GM20431 (cell line): ENCODE measurements around the gene CDS2.

ENCODE experiments used
- in situ Hi-C: fragments of 300-500 bp; cut with MseI, MboI; formaldehyde crosslinking; loops from one replicate; pipeline ENCODE4 v1.15.0; 2020; ENCODE audit warnings: low sequenced_read_pairs; ENCODE audit not compliant: unreplicated experiment

Gene CDS2

DNA sequence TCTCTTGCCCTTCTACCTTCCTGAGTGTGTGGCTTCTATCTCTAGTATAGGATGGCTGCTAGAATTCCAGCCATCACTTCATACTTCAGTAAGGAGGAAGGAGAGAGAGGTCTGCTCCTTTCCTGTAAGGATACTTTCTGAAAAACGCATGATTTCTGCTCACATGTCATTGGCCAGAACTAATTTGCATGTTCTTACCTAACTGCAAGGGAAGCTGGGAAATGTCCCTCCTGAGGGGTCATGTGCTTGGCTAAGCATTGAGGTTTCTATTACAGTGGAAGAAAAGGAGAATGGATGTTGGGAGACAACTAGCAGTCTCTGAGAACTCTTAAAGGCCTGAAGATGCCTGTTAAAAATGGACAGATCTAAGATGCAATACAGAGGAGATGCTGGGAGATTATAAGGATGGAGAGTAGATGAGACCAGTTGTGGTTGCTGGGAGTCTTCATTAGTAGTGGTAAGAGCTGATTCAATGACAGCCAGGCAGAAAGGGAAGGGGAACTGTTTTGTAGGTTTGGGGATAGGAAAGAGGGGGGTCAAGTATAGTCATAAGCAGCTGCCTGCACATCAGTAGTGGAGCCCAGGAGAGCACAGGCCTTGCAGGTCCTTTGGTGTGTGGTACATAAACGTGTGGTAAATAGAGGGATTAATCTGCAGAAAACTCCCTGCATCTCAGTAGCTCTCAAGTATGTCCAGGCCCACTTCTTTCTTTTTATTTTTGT lies 20.2 kb downstream of the CDS2 start:
- in situ Hi-C loops: no loop called here

DNA sequence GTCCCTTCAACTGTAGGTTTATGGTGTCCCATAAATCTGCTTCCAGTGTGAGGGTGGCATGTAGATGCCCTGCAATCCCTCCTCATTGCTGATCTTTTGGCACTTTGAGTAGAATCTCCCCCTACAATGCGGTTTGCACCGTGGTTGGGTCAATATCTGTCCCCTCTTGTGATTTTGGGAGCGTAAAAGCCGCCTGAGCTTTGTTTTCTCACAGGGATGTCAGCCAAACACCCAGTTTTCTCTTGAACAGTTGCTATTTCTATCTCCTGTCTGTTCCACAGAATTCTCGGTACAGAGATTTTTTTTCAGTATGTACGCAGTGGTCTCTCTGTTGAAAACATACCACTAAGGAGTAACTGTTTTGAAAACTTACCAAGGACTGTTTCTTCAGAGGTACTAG lies 21.8 kb downstream of the CDS2 start:
- in situ Hi-C loops: no loop called here

DNA sequence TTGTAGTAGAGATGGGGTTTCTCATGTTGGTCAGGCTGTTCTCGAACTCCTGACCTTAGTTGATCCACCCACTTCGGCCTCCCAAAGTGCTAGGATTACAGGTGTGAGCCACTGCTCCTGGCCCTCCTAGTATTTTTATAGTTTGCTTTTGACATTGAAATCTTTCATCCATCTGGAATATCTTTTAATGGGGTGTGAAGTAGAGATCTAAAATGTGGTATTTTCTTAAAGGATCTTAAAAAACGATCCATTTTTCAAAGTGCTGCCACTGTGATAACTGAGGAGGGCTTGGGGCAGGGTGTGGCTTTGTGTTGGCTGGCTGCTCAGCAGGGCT lies 23.1 kb downstream of the CDS2 start:
- in situ Hi-C loops: no loop called here

DNA sequence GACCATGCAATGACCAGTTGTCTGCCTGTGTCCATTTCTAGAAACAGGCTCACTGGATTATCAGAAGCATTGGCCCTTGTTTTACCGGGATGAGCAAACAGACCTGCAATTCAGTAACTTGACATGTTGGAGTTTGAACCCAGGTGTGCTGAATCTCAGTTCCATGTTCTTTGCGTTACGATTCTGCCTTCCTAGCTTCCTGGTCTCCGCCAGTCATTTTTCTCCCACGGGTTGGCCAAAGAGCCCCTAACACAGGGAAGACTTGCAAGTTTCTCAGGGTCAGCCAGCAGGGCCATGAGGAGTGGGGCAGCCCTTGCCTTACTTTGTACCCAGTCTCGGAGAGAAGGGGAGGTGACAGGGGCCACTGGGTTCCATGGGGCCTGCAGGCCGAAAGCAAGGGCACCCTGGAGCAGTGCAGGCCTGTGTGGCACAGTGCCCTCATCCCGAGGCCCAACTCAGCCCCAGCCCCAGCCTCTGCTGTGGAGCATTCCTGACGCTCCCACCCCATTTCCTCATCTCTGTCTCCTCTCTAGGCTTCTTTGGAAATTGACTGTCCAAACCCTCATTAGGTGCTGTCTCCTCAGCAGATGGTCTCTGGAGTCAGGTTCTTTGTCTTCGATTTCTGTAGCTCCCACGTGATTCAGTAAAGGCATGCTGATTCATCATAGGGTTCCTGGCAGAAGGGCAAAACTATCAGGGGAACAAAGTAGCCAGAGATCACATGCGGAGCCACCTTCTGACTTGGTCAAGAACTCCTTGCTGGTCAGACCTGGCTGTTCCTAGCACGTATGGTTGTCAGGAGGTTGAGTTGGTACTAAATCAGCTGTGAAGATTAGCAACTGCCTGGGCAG lies 23.6 kb downstream of the CDS2 start:
- in situ Hi-C loops: no loop called here

DNA sequence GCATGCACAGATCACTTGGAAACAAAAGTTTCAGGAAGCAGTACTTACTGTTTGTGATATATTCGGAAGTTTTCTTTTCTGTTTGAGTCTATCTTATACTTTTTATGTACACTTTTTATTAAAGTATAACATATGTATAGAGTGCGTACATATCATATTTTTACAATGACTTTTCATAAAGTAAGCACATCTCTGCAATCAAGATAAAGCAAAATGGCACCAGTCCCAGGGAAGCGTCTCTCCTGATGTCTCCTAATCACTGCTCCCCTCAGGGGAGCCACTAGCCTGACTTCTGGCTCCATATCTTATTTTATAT lies 26.3 kb downstream of the CDS2 start:
- in situ Hi-C loops: no loop called here

DNA sequence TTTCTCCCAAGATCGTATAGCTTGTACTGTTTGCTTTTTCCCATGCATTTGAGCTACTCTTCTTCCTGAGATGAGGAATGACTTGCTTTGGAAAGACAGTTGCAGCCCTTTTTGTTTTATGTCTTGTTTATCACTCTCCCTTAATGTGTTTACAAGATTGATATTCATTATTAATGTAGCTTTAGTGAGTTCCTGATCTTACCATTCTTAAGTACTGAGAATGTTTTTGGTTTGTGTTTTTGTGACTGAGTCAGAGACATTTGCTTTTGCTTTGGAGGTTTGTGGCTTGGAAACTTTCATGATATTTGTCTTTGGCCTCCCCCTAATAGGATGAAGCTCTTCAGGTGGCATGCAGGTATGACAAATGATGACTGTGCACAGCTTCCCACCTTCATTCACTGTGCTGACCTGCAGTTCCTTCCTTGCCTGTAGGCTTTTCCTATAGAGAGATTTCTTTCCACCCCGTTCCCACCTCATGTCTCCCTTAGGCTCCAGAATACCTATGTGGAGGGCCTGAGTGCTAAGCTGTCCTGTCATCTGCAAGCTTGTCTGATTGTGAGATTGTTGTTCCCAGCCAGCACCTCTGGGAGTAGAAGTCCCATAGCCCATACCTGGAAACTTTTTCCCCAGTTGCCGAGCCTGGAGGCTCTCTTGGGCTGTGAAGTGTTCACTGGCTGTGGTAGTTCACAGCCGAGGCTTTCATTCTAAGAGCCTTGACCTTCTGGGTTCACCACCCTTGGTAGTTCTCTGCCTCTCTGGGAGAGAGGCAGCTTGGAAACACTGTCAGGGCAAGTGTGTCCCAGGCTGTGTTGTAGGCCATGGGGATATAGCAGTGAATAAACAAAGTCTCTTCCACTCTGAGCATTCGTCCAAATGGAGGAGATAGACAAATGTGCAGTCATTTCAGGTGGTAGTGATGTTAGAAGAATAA lies 27.1 kb downstream of the CDS2 start:
- in situ Hi-C loops: no loop called here

DNA sequence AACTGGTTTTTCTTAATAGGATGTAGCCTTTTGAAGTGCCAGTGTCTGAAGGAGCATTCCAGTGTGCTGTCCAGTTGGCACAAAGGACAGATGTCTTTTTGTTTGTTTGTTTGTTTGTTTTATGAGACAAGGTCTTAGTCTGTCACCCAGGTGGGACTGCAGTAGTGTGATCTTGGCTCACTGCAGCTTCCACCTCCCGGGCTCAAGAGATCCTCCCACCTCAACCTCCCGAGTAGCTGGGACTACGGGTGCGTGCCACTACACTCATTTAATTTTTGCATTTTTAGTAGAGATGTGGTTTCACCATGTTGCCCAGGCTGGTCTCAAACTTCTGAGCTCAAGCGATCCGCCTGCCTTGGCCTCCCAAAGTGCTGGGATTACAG lies 27.7 kb downstream of the CDS2 start:
- in situ Hi-C loops: no loop called here

DNA sequence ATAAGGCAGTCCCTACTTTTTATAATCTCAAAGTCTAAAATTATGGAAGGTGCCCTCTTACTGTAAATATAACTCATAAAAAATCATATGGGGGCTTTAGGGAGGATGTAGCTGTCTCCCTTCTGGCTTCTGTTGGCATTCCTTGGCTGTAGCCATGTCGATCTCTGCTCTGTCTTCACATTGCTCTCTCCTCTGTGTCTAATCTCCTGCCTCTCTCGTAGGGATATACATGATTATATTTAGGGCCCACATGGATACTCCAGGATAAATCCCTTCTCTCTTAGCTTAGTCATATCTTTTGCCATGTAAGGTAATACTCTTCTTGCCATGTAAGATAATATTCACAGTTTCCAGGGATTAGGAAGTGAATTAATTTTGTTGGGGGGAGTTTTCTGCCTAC lies 28.6 kb downstream of the CDS2 start:
- in situ Hi-C loops: no loop called here

DNA sequence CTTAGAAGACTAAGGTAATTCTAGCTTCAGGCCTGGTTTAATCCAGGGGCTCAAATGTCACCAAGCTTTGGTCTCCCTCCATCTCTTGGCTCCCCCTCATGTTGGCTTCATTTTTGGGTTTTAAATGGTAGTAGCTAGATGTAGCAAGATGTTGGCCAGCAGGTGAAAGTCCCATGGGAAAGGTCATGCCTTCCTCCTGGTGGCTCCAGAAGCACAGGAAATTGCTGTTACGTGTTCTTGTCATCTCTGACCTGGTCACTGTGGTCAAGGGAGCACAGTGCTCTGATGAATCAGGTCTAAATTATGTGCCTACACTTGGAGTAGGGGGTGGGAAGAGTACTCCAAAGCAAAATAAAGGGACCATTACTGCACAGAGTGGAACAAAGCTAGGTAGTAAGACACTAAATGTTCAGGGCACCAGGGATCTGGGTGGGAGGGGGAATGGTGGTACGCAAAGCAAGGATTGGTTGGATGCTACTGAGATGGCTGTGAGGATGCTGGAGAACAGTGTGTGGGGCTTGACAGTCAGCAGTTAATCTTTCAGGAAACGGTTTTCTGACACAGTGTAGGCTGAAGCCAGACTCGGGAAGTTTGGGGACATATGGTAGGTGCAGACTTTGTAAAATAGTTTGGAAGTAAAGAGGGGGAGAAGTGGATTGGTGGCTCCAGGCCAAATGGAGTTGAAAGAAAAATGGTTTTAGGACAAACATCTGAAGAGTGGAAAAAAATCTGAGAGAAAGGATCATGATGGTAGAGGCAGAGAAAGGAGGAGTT lies 30.1 kb downstream of the CDS2 start:
- in situ Hi-C loops: no loop called here

DNA sequence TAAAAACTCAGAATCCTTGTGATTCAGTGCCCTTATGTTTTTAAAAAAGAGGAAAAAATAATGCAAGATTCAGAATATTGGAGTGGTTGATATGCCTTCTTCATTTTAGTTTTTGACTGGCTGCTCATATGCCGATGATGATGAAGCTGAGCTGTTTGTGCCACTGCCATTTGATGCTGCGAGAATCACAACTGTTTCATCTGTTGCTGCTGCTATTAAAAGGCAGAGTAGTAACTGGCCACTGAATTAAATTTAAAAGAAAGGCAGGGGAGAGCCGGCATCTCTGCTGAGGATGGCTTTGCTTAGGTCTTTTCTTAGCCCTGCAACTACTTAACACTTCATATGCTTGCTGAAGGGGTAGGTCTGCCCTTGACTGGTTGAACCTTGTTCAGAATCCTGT lies 33.1 kb downstream of the CDS2 start:
- in situ Hi-C loops: no loop called here

DNA sequence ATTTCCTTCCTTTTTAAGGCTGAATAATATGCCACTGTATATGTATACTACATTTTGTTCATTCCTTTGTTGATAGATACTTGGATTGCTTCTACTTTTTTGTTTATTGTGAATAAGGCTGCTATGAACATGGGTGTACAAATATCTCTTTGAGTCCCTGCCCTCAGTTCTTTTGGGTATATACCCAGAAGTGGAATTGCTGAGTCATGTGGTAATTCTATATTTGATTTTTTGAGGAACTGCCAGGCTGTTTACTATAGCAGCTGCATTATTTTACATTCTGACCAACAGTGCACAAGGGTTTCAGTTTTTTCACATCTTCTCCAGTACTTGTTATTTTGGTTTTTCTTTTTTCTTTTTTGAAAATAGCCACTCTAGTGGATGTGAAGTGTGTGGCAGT lies 34.1 kb downstream of the CDS2 start:
- in situ Hi-C loops: no loop called here

DNA sequence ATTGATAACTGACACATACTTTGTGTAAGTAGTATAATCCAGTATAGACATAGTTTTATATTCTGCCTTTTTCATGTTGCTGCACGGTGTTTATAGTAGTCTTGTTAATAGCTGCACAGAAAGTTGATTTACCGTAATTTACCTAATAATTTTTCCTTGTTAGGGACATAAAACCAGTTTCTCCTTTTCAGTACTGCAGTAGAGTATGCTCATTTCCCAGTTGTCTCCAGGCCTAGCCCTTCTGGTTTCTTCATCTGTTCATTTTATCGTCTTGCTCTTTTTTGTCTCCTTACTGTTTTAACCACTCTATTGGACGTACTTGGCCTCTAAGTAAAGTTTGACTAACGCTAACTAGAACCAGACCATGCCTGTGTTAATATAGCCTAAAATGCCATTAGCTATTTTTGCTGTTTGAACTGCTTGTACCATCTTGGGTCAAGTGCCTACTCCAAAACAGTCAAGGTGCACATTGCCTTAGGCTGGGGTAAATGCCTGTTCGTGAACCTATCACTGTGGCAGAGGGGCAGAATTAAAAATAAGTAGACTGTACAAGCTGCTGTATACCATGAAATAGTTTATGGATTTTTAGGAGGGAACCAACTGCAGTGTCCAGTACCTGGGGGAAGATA lies 34.8 kb downstream of the CDS2 start:
- in situ Hi-C loops: no loop called here

DNA sequence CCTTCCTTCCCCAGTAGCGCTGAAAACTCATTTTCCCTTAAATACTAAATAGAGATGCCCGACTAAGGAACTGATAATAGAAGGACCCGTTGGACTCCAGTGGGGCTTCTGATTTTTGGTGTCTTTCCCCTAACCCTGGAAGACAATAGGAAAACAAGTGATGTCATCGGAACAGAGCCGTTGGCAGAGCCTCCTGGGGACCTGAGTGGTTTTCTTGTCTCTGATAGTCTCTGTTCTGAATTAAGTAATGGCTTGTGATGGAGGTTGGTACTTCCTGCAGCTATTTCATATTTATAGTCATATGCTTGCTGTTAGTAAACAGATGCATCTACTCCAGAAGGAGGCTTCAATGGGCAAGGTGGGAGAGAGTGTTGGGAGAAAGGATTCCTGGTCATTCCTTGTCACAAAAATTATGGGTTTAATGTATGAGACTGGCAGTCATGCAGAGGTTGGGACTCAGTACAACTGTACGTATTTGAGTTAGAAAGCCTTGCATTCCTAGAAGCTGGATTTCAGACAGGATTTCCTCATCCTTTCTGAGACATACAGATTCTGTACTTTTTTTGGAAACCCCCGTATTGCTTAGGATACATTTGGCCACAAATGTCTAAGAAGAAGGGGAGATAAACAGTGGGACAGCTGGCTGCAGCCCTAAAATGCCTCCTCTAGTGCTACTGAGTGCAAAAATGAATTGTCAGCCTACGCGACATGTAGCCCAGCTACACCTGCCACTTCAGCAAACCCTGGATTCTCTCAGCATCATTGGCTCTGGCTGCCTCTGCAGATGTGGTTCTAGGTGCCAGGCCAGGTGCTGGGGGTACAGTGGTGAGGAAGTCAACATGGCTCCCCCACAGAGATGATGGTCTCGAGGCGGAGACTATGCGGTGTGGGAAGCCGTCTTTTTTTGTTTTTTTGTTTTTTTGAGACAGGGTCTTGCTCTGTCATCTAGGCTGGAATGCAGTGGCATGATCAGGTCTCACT lies 38.1 kb downstream of the CDS2 start:
- in situ Hi-C loops: no loop called here

DNA sequence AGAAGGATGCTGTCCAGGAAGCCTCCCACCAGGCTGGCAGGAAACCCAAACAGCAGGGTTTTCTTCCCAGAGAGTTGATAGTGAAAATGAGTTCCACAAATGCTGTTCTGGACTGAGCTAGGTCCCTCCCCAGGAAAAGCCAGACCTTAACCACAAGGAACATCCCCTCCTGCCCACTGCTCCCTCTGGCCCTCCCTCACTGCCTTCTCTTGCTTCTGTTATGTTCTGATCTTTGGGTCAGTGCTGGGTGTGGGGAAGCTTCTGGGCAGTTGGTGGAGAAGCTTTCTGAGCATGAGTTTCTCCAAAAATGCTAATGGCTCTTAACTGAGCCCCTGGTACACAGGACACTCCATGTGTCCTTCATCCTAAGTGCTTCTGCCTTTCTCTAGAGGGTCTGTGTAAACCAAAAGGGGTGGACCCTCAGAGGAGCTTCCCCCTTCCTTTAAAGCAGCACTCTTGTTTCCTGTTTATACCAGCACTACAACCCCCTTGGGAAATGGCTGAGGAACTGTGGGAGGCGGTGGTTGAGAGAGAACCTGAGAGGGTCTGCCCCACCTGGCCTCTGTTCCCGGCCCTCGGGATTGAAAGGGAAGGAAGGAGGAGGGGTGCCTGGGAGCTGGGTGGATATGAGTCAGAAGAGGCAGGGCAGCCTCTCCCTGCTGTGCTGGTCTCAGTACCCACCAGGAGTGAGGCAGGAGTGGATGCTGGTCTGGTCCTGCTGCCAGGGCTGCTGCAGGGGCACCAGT lies 42.0 kb downstream of the CDS2 start:
- in situ Hi-C loops: no loop called here

DNA sequence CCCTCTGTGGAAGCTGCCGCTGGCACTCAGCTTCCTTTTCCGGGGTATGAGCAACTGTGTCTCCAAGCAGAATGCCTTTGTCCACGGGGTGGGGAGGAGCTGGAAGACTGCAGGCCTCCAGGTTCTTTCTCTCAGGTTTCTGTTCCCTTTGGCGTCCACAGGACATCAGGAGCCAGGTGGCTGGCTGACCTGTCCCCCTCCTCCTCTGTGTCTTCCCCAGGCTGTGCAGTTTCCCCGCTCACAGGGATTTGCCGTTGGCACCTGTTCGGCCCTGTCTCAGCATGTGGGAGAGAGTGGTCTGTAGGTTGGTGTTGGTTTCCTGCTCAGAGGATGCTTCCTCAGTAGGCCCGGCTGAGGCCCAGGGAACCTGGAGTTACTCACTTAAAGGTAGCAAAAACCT lies 43.5 kb downstream of the CDS2 start:
- in situ Hi-C loops: no loop called here

DNA sequence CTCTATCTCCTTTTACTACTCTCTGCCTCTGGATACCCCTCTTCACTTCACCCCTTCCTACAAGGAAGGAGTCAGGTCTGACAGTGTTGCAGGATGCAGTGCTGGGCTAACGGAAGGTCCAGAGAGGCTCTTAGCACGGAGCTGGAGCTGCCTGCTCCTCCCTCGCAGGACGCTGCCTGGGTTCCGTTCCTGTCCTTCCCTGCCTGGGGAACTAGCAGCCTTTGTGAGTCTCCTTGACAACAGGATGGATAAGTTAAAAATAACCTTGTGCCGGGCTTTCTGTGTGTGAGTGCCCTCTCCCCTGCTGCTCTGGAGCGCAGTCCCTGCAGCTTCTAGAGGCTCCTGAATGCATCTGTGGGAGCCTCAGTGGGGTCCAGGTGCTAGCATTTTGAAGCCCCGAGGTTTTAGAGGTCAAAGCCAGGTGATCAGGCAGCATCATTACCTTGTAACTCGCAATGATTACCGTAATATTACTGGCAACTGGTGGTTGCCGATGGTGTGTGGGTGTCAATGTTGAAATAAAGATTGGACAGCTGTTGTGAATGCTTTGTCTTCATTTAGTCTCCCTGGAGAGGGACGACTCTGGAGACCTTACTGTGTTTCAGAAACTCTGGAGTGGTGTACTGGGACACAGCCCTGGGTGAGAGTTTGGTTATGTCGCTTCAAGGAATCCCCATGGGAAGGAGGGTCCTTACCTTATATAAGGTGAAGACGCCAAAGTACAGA lies 44.4 kb downstream of the CDS2 start:
- in situ Hi-C loops: no loop called here

DNA sequence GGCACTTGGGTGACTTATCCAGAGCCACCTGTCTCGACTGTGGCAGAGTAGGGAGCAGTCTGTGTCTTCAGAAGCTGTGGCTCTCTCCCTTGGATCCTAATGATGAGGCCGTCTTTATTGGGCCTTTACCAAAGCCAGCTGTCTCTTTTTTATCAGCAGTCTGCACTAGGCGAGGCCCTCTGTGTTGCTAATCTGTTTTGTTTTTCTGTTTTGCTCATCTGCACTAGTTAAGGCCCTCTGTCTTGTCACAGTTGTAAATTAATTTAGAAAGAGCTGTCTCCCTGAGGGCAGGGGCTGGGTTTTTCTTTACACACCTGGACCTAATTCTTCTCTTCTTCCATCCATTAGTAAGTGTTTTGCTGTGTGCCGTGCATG lies 45.0 kb downstream of the CDS2 start:
- in situ Hi-C loops: no loop called here
